Measurements from ENCODE around the gene AAMDC. TPM values are rescaled to one million over a fixed set of nuclear protein-coding genes. Genes with fewer than 3 reads are reported as not detected.

AAMDC gene
- 46.8 TPM for polyA plus RNA-seq (2013, experiment 1 of 2; ENCODE audit: insufficient read length)
- 33.8 TPM for polyA plus RNA-seq (2013, experiment 2 of 2; ENCODE audit: insufficient read length)

DNA sequence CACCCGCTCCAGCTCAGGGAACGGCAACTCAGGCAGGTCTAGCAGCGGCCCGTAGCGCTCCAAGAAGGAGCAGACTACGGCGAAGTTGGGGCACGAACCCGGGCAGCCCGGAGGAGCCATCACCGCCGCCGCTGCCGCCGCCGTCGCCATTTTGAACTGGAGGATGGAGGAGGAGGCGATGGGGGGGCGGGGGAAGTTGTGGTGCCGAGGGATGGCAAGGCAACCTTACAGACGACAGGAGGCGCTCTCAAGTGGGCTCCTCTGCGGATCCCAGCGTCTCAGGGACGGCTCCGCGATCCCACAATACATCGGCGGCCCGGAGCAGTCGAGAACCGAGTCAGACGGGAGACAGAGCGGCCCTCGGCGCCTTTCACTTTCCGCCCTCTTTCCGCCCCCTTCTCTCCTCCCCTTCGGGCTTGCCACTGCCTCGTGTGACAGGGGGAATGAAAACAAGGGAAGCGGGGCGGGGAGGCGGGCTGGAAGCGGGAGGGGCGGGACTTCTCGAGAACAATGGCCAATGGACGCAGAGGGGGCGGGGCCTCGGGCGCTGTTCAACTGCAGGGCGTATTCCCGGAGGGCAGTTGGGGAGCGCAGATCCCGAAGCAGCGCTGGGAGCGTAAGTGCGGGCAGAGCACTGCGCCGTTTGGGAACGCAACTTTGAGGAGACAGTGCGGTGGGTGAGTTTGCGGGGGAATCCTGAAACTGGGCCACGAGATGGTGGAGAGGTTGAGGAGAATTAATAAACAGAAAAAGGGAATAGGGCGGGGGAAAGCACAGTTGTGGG, at the start of gene AAMDC, which contains the start of gene RSF1:
AAMDC (plus strand) TSS at position 580 of the 784 bp plus-strand sequence. CDS start 21,353 bp downstream, outside the sequence.
RSF1 (minus strand) TSS at position 158 of the 784 bp plus-strand sequence; CDS start at position 150, 8 bp downstream.
- peak; percentile 99 for DNase-seq

DNA sequence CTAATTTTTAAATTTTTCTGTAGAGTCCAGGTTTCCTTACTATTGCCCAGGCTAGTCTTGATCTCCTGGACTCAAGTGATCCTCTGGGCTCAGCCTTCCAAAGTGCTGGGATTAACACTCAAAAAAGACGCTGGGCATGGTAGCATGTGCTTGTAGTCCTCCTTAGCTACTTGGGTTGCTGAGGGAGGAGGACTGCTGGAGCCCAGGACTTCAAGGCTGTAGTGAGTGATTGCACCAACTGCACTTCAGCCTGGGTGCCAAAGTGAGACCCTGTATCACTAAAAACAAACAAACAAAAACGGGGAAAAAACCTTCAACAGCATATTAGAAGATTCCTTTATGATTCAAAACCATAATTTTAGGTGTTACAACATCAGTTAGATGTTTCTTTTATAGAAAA, 45.0 kb upstream of the AAMDC start:
- no peak for DNase-seq

DNA sequence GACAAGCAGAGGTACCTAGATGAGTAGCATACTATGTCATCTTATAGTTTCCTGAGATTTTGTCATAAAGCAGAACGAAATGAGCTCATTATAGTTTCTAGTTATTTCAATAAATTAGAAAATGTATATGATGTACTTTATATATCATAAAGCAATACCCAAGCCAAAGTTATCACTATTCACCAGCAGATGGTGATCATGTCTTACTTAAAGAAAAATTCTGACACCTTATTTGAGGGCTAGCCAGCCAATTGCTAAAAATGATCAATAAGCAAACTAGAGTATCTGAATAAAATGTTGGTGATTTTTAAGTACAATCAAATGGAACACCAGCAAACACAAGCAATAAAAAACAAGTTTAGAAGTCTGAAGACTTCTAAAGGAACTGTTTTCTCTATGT, 44.5 kb upstream of the AAMDC start:
- DNase-seq, result peak; percentile 24

DNA sequence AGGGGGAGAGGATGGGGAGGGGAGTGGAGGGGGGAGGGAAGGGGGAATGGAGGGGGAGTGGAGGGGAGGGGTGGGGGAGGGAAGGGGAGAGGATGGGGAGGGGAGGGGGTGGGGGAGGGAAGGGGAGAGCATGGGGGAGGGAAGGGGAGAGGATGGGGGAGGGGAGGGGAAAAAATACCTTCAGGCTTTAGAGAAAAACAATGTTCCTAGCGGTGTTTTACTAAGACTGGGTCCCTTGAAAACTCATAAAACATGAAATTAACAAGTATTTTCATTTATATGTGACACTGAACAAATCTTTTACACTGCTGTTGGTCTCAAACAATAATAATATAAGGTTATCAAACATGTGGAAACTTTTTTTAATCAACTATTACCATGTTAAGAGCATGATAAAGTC, 42.8 kb upstream of the AAMDC start:
- DNase-seq, result no peak

DNA sequence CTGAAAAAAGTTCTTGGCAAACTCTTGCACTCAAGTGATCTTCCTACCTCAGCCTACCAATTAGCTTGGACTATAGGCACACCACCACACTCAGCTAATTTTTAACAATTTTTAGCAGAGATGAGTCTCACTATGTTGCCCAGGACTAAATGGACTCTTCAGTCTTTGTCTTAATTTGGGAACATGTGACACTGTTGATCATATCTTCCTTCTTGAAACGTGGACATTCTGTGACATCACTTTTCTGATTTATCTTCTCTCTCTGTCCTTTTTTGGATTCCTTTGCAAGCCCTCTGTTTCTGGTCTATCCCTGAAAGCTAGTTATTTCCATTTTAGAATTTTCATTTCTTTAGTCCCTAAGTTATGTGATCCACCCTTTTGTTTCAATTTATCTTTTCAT, 42.4 kb upstream of the AAMDC start:
- DNase-seq, result no peak

DNA sequence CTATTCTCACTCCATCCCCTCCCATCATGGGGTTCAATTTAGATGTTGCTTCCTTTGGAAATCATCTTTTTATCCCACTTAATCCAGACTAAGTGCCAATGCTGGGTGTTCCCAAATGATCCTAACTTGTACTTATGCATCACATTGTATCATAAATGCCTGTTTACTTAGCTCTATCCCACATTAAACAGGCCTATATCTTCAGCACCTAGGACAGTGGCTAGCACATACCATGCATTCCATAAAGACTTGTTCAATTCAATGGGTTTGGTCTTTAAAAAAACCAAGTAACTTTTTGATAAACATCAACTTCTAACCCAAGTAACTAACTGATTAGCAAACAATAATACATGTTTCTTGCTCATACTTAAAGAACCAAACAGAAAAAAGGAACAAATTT, 41.0 kb upstream of the AAMDC start:
- peak; percentile 55 for DNase-seq

DNA sequence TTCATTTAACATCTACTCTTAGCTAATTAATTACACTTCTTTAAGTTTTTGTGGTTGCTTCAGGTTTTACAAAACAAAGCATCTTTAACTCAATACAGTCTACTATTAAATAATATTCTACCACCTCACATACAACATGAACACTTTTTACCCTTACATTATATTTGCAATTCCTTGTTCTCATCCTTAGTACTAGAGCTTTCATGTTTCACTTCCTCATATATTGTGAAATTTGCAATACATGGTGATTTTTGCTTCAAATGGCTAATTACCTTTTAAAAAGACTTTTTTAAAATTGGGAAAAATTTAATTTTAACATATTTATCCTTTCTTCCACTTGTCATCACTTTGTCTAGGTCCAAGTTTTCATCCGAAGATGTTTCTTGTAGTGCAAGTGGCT, 37.9 kb upstream of the AAMDC start:
- no peak for DNase-seq

DNA sequence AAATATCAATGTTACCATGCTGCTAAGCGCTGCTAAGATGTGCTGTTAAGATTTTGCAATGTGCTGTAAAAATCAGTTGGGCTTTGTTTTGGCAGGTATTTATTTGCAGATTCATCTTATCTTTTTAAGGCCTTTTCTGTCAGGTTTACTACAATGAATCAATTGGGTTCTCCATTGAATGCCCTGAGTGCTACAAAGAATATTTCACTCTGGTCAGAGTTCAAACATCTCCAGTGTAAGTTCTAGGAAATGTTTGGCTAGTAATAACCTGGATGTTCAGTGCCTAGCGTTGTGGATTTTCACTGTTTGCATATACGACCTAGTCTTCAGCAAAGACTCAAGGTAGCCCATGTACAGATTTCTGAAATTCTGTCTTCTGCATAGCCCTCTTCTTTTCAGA, 36.4 kb upstream of the AAMDC start:
- DNase-seq, result no peak

DNA sequence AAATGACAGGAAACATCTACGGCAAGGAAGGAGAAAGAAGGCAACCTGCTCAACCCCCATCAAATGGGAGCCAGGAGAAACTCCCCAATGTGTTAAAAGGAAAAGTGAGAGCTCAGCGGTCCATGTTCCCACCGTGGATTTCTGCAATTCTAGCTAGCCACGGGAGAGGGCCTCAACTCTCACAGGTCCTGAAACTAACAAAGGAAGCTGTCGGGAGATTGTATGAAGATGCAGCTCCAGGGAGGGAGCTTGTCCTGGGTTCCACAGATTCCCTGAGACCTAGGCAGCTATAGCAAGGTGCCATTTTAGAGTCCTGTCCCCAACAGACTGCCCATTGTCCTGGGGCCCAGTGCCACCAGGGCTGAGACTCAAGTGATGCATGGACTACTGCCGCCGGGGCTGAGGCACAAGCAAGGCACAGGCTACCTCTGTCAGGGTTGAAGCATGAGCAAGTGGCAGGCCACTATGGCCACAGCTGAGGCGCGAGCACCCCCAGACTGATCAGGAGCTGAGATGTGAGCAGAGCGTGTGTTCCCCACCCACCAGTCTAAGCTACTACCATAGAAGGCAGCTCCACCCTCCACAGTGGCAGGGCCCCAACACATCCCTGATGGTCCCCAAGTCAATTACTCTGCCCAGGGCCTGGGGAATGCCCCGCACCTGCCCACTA, 31.7 kb upstream of the AAMDC start:
- DNase-seq, result no peak

DNA sequence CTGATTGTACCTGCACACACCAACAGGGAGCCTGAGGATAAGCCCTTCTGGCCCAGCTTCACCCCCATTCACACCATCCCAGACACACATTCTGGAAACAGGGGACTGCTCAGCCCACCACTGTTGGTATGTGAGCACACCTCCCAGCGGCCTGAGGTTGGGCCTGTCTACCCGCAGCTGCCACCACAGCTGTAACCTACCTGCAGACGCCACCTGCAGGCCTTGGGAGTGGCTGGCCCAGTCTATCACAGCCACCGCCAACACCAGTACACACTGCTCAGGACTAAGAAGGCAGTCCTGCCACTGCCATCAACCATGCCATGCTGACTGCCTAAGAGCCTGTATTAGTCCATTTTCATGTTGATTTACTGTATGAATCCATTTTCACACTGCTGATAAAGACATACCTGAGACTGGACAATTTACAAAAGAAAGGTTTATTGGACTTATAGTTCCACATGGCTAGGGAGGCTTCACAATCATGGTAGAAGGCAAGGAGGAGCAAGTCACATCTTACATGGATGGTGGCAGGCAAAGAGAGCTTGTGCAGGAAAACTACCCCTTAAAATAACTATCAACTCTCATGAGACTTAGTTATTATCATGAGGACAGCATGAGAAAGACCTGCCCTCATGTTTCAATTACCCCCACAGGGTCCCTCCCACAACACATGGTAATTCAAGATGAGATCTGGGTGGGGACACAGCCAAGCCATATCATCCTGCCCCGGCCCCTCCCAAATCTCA, 31.0 kb upstream of the AAMDC start:
- no peak for DNase-seq

DNA sequence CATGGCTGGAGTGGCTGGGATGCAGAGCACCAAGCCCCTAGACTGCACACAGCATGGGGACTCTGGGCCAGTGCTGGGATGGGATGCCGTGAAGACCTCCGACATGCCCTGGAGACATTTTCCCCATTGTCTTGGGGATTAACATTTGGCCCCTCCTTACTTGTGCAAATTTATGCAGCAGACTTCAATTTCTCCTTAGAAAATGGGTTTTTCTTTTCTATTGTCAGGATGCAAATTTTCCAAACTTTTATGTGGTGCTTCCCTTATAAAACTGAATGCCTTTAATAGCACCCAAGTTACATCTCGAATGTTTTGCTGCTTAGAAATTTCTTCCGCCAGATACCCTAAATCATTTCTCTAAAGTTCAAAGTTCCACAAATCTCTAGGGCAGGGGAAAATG, 29.6 kb upstream of the AAMDC start:
- DNase-seq, result no peak

DNA sequence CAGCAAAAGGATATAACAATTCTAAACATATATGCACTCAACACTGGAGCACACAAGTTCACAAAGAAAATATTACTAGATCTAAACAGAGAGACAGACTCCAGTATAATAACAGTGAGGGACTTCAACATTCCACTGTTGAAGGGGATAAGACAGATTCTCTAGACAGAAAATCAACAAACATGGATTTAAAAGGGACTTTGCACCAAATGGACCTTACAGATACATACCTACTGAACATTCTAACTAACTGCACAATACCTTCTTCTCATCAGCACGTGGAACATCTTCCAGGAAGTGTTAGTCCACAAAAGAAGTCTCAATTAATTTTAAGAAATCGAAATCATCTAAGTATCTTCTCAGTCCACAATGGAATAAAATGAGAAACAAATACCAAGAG, 27.0 kb upstream of the AAMDC start:
- DNase-seq, result no peak

DNA sequence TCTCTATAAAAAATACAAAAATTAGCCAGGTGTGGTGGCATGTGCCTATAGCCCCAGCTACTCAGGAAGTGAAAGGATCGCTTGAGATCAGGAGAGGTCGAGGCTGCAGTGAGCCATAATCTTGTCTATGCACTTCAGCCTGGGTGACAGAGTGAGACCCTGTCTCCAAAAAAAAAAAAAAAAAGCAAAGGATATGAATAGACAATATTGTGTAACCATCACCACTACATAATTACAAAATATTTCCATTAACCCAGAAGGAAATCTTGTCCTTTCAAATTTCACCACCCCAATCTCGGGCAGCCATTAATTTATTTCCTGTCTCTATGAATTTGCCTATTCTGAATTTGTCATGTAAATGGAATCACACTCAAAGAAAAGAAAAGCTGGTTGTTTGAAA, 21.6 kb upstream of the AAMDC start:
- no peak for DNase-seq

DNA sequence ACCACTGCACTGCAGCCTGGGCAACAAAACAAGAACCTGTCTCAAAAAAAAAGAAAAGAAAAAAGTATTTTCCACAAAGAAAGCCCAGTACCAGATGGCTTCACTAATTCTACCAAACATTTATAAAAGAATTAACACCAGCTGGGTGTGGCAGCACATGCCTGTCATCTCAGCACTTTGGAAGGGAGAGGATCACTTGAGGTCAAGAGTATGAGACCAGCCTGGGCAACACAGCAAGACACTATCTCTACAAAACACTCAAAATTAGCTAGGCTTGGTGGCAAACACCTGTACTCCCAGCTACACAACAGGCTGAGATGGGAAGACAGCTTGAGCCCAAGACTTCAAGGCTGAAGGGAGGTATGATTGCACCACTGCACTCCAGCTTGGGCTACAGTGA, 20.5 kb upstream of the AAMDC start:
- DNase-seq, result no peak

DNA sequence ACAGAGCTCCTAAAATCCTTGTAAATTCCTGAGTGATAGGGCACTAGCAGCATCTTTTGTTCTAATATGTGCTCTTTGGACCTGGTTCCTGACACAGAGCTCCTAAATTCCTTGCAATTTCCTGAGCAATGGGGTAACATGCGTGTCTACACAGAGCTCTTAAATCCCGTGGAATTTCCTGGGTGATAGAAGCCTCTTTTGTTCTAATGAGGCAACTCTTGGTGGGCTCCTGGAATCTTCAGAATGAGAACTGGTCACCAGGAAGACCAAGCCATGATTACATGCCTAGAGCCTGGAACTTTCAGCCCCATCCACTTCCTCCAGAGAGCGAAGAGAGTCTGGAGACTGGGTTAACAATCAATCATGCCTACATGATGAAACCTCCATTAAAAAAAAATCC, 19.5 kb upstream of the AAMDC start:
- DNase-seq, result no peak

DNA sequence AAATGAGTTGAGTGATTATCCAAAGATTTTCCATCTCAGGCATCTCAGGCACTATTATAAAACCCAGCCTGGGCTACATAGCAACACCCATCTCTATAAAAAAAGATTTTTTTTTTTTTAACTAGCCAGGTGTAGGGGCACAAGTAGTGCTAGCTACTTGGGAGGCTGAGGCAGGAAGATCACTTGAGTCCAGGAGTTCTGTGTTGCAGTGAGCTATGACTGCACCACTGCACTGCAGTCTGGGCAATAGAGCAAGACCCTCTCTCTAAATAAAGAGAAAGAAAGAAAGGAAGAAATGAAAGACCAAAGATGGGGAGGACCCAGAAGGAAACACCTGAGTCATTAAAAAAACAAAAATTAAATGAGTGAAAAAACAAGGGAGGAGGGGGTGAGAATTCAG, 14.5 kb upstream of the AAMDC start:
- DNase-seq, result no peak

DNA sequence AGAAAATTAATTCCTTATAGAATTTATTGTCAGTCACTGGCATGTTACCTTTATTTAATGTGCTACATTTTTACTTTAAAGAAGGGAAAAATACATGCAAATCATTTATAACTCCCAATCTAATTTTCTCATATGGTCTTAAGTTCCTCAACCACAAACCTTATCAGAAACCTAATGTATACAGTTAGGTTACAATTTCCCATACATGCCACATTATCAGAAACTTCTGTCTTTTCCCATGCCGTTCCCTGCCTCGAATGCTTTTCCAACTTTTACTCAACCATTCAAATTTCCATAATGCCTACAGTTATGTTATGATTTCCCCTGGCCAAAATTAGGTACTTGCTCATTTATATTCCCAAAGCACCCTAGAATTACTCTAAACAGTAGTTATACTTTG, 14.0 kb upstream of the AAMDC start:
- DNase-seq, result no peak

DNA sequence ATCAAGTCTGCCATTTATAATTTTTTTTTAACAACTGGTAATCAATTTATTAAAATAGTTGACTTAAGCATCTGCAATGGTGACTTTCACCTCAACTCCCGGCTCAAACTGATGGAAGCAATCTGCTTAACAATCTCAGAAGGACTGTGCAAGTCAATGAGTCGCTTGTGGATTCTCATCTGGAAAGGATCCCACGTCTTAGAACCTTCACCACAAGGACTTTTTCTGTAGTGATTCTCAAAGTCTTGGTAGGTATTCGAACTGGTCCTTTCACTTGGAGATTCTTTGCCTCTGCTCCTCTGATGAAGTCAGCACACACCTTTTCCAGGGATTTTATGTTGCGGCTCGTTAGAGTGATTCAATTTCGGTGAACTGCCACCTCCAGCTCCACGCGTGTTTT, 7.7 kb upstream of the AAMDC start:
- DNase-seq, result no peak

DNA sequence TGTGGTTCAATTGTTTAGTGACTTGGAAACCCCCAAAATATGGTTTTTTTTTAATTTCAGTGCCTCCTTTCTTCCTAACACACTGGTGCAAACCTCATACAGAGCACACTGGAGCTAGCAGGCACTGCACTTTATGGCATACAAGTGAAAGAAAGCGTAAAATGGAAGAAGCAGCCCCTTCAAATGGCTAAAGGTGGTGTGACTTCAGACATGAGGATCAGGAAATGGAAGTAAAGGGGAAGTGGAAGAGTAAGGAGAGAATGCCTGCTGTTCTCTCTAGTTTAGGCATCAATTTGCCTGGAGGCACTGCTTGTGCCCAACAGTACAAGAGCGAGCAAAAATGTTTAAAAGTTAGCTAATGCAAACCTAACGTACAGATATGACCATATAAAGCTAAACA, 6.1 kb upstream of the AAMDC start:
- no peak for DNase-seq

DNA sequence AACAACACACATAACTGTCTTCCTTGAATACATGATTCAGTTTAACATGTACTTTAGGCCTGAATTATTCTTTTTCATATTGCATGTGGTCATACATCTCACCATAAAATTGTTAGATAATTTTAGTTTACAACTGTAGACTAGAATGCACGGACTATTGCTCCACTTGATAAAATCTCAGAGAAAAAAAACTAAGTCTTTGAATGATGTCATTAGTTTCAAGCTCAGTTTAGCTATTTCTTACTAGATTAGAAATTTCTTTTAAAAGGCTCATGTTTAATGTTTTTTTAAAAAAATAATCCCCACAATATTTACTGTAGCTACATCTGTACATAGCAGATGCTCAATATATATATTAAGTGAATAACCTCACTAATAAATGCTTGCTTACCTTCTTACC, 5.5 kb upstream of the AAMDC start:
- DNase-seq, result no peak

DNA sequence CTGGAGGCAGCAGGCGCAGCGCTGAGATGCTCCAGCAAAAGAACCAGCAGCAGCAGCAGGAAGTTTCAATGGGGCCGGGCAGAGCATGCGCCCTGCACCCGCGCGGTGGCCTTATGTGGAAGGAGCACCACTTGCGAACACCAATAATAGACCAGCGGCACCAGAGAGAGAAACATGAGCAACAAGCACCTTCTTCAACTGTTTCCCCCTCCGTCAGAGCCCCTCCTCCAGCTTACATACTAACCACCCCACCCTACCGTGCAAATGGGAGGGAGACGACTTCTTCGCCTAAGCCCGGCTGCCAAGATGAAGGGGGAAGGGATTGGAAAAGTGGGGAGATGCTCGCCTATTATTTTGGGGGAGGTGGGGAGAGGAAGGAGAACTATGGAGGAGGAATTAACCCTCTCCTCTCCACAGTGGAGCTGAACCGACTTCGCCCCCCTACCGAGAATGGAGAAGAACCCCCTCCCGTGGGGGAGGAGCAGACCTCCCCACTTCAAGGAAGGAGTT, 1.5 kb upstream of the AAMDC start:
- peak; percentile 86 for DNase-seq

DNA sequence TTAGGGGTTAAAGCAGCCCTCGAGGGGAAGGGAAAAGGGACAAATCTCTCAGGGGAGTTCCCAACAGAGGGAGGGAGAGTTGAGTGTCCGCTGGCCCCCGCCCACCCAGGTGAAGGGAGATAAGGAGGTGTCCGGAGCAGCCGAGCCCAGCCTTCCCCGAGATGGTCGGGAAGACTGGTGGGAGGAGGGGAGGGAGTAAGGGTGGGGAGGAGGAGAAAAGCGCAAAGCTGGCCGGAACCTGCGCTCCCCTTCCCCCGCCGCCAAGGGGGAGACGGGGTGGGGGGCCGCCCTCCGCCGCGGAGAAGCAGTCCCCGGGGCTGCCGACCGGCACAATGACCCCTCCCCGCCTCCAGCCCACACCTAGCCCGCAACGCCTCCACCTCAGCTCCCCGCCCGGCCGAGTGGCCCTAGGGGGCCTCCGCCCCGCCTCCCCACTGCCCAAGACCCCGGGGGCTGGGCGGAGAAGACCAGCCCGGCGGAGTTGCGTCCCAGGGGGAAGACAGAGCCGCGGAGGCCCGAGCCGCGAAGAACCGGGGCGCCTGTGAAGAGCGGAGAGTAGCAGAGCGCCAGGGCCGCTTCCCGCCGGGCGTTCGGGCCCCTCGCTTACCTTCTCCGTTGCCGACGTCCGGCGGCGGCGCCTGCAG, 901 bp upstream of the AAMDC start:
- DNase-seq, result peak; percentile 33

Measured in fibroblast of skin of back (primary cell).